SK-N-SH treated with all-trans-retinoic acid at 6 μM for 48 hours (cell line): ENCODE data around the gene KCNA5.

ENCODE experiments used
- ATAC-seq: fragments of 200-7000 bp; cut with Tn5 transposase; 3 replicates; pipeline ENCODE4 v1.9.1; 2020; ENCODE audit warnings: mild to moderate bottlenecking, moderate library complexity
- CREB5 ChIP-seq: fragments of 250-450 bp; sonication (Bioruptor Pico); IDR thresholded peaks from 2 replicates; pipeline ENCODE4 v1.5.1; 2020; ENCODE audit warnings: low read depth, mild to moderate bottlenecking, moderate library complexity
- ESRRG ChIP-seq: fragments of 250-450 bp; sonication (Bioruptor Pico); IDR thresholded peaks from 2 replicates; pipeline ENCODE4 v1.6.1; 2021; ENCODE audit warnings: mild to moderate bottlenecking
- GLIS3 ChIP-seq: fragments of 250-450 bp; sonication (Bioruptor Pico); IDR thresholded peaks from 2 replicates; pipeline ENCODE4 v1.5.0; 2020; ENCODE audit warnings: mild to moderate bottlenecking, moderate library complexity
- ISL1 ChIP-seq: fragments of 250-450 bp; sonication (Bioruptor Pico); IDR thresholded peaks from 2 replicates; pipeline ENCODE4 v2.1.2; 2022; ENCODE audit warnings: mild to moderate bottlenecking, moderate library complexity
- OSR1 ChIP-seq: fragments of 250-450 bp; sonication (Bioruptor Pico); IDR thresholded peaks from 2 replicates; pipeline ENCODE4 v1.8.0; 2022; ENCODE audit warnings: moderate library complexity, mild to moderate bottlenecking, inconsistent platforms
- POU6F1 ChIP-seq: fragments of 250-450 bp; sonication (Bioruptor Pico); IDR thresholded peaks from 2 replicates; pipeline ENCODE4 v1.8.0; 2021; ENCODE audit warnings: low read depth, mild to moderate bottlenecking, moderate library complexity, borderline replicate concordance
- PPARA ChIP-seq: fragments of 250-450 bp; sonication (Bioruptor Pico); IDR thresholded peaks from 2 replicates; pipeline ENCODE4 v1.5.0; 2020; ENCODE audit warnings: mild to moderate bottlenecking, borderline replicate concordance
- RARB ChIP-seq: fragments of 250-450 bp; sonication (Bioruptor Pico); IDR thresholded peaks from 2 replicates; pipeline ENCODE4 v1.8.0; 2021; ENCODE audit warnings: mild to moderate bottlenecking, moderate library complexity
- SNAI2 ChIP-seq: fragments of 250-450 bp; sonication (Bioruptor Pico); IDR thresholded peaks from 2 replicates; pipeline ENCODE4 v1.5.0; 2020; ENCODE audit warnings: mild to moderate bottlenecking, moderate library complexity
- TCF4 ChIP-seq: fragments of 250-450 bp; sonication (Bioruptor Pico); IDR thresholded peaks from 2 replicates; pipeline ENCODE4 v1.8.0; 2021; ENCODE audit warnings: mild to moderate bottlenecking, moderate library complexity, borderline replicate concordance
- TOX ChIP-seq: fragments of 250-450 bp; sonication (Bioruptor Pico); IDR thresholded peaks from 2 replicates; pipeline ENCODE4 v1.8.0; 2021; ENCODE audit warnings: mild to moderate bottlenecking, moderate library complexity, borderline replicate concordance
- ZC3H10 ChIP-seq: fragments of 250-450 bp; sonication (Bioruptor Pico); IDR thresholded peaks from 2 replicates; pipeline ENCODE4 v1.5.1; 2021; ENCODE audit warnings: mild to moderate bottlenecking, moderate library complexity
- ZFP30 ChIP-seq: fragments of 450-650 bp; formaldehyde crosslinking; IDR thresholded peaks from 2 replicates; pipeline ENCODE4 v1.5.0; 2022; ENCODE audit warnings: mild to moderate bottlenecking, moderate library complexity
- ZNF565 ChIP-seq: fragments of 450-650 bp; formaldehyde crosslinking; conservative IDR thresholded peaks from 2 replicates; pipeline ENCODE4 v1.5.0; 2020; ENCODE audit warnings: low read depth, mild to moderate bottlenecking, moderate library complexity
- ZNF8 ChIP-seq: fragments of 450-650 bp; formaldehyde crosslinking; IDR thresholded peaks from 2 replicates; pipeline ENCODE4 v1.5.0; 2020; ENCODE audit warnings: mild to moderate bottlenecking, moderate library complexity
- TF ChIP-seq, protein P1 (sequence below): fragments of 250-450 bp; sonication (Bioruptor Pico); IDR thresholded peaks from 2 replicates; pipeline ENCODE4 v1.8.0; 2020; ENCODE audit warnings: mild to moderate bottlenecking, moderate library complexity, borderline replicate concordance
- TF ChIP-seq, protein P2 (sequence below): fragments of 250-450 bp; sonication (Bioruptor Pico); IDR thresholded peaks from 2 replicates; pipeline ENCODE4 v1.5.1; 2021; ENCODE audit warnings: mild to moderate bottlenecking, moderate library complexity

The KCNA5 gene

DNA sequence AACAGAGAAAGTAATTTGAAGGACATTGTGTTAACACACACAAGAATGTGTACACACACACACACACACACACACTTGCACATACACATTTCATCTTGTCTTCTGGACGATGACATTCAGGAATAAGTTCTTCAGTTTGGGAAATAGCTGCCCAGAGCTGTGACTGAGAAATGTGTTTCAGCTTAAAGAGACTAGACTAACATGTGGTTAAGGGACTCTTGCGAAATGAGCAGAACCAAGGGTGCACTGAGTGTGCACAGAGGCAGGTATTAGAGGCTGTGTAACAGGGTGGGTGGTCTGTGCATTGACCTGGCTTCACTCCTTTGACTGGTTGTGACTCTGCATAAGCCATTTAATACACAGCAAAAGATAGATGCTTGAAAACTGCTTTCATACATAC is 29.4 kb upstream of the KCNA5 start:
- no peak for ATAC-seq
- no peak for TF ChIP-seq TCF4
- TF ChIP-seq ZNF8, result no peak
- no peak for TF ChIP-seq POU6F1 (CRISPR knock-in tag)
- TF ChIP-seq CREB5 (CRISPR knock-in tag), result no peak
- no peak for TF ChIP-seq ISL1
- no peak for TF ChIP-seq ZNF565 (CRISPR knock-in tag)
- no peak for TF ChIP-seq ZC3H10 (CRISPR knock-in tag)
- TF ChIP-seq, all 23 proteins: peak for 0

- ATAC-seq, result no peak
- TF ChIP-seq TOX (CRISPR knock-in tag) (no peak), SNAI2 (CRISPR knock-in tag) (no peak), ZNF8 (no peak), ZFP30 (CRISPR knock-in tag) (no peak), ZNF565 (CRISPR knock-in tag) (no peak), CREB5 (CRISPR knock-in tag) (no peak), ZC3H10 (CRISPR knock-in tag) (no peak), RARB (CRISPR knock-in tag) (no peak), POU6F1 (CRISPR knock-in tag) (no peak), OSR1 (CRISPR knock-in tag) (no peak)
- TF ChIP-seq, protein P1, sequence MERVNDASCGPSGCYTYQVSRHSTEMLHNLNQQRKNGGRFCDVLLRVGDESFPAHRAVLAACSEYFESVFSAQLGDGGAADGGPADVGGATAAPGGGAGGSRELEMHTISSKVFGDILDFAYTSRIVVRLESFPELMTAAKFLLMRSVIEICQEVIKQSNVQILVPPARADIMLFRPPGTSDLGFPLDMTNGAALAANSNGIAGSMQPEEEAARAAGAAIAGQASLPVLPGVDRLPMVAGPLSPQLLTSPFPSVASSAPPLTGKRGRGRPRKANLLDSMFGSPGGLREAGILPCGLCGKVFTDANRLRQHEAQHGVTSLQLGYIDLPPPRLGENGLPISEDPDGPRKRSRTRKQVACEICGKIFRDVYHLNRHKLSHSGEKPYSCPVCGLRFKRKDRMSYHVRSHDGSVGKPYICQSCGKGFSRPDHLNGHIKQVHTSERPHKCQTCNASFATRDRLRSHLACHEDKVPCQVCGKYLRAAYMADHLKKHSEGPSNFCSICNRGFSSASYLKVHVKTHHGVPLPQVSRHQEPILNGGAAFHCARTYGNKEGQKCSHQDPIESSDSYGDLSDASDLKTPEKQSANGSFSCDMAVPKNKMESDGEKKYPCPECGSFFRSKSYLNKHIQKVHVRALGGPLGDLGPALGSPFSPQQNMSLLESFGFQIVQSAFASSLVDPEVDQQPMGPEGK, result no peak
- TF ChIP-seq, protein P2, sequence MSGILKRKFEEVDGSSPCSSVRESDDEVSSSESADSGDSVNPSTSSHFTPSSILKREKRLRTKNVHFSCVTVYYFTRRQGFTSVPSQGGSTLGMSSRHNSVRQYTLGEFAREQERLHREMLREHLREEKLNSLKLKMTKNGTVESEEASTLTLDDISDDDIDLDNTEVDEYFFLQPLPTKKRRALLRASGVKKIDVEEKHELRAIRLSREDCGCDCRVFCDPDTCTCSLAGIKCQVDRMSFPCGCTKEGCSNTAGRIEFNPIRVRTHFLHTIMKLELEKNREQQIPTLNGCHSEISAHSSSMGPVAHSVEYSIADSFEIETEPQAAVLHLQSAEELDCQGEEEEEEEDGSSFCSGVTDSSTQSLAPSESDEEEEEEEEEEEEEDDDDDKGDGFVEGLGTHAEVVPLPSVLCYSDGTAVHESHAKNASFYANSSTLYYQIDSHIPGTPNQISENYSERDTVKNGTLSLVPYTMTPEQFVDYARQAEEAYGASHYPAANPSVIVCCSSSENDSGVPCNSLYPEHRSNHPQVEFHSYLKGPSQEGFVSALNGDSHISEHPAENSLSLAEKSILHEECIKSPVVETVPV (CRISPR knock-in tag), result no peak
These were observed 27.8 kb upstream of the KCNA5 start for GRCh38 chr12:5015711-5016492.

- no peak for TF ChIP-seq RARB (CRISPR knock-in tag)
- TF ChIP-seq ZFP30 (CRISPR knock-in tag), result no peak
- no peak for TF ChIP-seq PPARA
- TF ChIP-seq CREB5 (CRISPR knock-in tag), result no peak
- no peak for TF ChIP-seq ISL1
- TF ChIP-seq GLIS3, result no peak
- TF ChIP-seq ESRRG (CRISPR knock-in tag), result no peak
- ATAC-seq, result no peak
These were observed 27.2 kb upstream of the KCNA5 start for GRCh38 chr12:5016526-5016925.
